Transverse colon (tissue), 4 donors: Measurements from ENCODE around the gene SSTR5. TPM values are rescaled to one million over a fixed set of nuclear protein-coding genes. Genes with fewer than 3 reads are reported as not detected.

Source experiments
- DNase-seq: peaks from one replicate; pipeline ENCODE4 v3.0.0-alpha.2; 2019
- H3K27ac ChIP-seq, 4 donors: fragments of 200-600 bp; sonication (generic); 2 replicates each; pipeline ENCODE4 v1.5.1; 2016 to 2018; ENCODE audit warnings: inconsistent platforms in 4 of 4
- H3K27me3 ChIP-seq: fragments of 200-600 bp; sonication (generic); 2 replicates; pipeline ENCODE4 v1.5.1; 2017; ENCODE audit warnings: inconsistent platforms
- H3K36me3 ChIP-seq, 4 donors: fragments of 200-600 bp; sonication (generic); 2 replicates each; pipeline ENCODE4 v1.5.1; 2017 to 2019; ENCODE audit warnings: inconsistent platforms in 4 of 4
- H3K4me1 ChIP-seq, 4 donors: fragments of 200-600 bp; sonication (generic); 2 replicates each; pipeline ENCODE4 v1.5.1; 2017 to 2020; ENCODE audit warnings: inconsistent platforms in 4 of 4
- H3K4me3 ChIP-seq, 4 donors: fragments of 200-600 bp; sonication (generic); 1 replicate in 1 of 4; 2 replicates in 3 of 4; pipeline versions ENCODE4 v1.5.1 to v1.6.1; 2017 to 2019; ENCODE audit warnings: inconsistent platforms in 4 of 4
- H3K9me3 ChIP-seq, 2 donors: fragments of 200-600 bp; sonication (generic); 2 replicates each; pipeline ENCODE4 v1.5.1; 2017 to 2019; ENCODE audit warnings: inconsistent platforms in 2 of 2
- EP300 ChIP-seq: sonication (generic); formaldehyde crosslinking; IDR thresholded peaks from one replicate; pipeline ENCODE4 v1.6.1; 2017; ENCODE audit warnings: antibody characterized with exemption, low read depth
- POLR2A ChIP-seq: fragments of 450-650 bp; IDR thresholded peaks from one replicate; pipeline ENCODE4 v1.6.1; 2016; ENCODE audit warnings: antibody characterized with exemption, mild to moderate bottlenecking, moderate library complexity
- POLR2AphosphoS5 ChIP-seq, 3 donors: sonication (generic); formaldehyde crosslinking; IDR thresholded peaks; one replicate each; pipeline ENCODE4 v1.6.1; 2016; ENCODE audit warnings: antibody characterized with exemption in 3 of 3
- WGBS, 2 donors: methylation state at CpG; one replicate each; pipeline ENCODE4 v1.1.5; 2018; ENCODE audit warnings: low coverage in 1 of 2; 5-methylcytosine and 5-hydroxymethylcytosine counted together
- in situ Hi-C, 4 donors: fragments of 200-750 bp; cut with MboI; loops; one replicate each; pipeline versions ENCODE4 v1.15.0 to v1.15.1; 2017; ENCODE audit warnings: low sequenced_read_pairs in 3 of 4, low pct_ligation_motif_present in 1 of 4, low pct_unique_long_range_greater_than_20kb in 1 of 4
- intact Hi-C: fragments of 100-400 bp; cut with DNase I; formaldehyde crosslinking; loops from one replicate; pipeline ENCODE4 v1.15.1; 2023; ENCODE audit warnings: low total_unique reads
- total RNA-seq, 4 donors: library from RNA; depleted of rRNA; stranded (reverse); fragments of >200 nt; gene quantifications; one replicate each; pipeline ENCODE4 v1.1.0, GENCODE V29; 2016
- TF ChIP-seq, protein P1 (sequence below), 5 experiments: fragments of 200-600 bp in 3 of 5; fragments of 450-650 bp in 2 of 5; sonication (generic) in 3 of 5; IDR thresholded peaks; 1 replicate in 2 of 5; 2 replicates in 3 of 5; pipeline ENCODE4 v1.5.1; 2016 to 2017; ENCODE audit warnings: antibody characterized with exemption in 5 of 5, inconsistent platforms in 3 of 5, mild to moderate bottlenecking in 2 of 5, moderate library complexity in 1 of 5

The SSTR5 gene
- total RNA-seq, 4 donors from 2014 or later = not detected

DNA sequence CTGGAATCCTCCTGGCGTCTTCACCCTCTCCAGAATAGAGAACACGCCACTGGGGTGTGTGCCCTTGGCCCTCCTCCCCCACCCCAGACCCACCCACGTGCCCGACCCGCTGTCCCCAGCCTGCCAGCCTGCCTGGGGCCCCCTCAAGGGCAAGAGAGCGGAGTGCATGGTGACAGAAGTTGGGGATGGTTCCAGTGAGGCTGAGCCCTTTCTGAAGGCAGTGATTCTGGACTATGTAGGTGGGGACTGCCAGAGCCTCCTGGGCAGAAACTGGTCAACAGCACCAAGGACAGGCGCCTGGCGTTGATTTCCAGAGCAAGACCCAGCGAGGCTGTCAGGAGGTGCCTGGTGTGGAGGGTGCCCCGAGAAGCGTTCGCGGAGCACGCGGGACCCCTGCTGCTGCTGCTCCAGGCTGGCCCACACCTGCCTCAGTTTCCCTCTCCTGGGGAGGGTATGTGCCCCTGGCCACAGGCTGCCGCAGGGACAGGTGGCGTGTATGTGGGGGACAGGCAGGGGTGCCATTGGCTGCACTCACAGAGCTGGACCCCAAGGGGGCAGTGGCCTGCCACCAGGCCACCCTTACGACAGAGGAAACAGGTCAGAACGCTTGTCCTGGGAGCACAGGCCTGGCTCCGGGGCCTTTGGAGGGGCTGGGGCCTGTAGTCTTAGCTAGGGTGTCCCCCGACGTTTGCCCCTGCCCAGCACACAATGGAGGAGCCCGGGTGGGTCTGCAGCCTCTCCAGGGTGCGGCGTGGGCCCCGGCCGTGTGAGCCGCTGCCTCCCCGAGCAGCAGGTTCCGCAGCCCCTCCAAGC is 1.2 kb downstream of the SSTR5 start:
- no peaks in the 10 kb centered on the region for H3K36me3 ChIP-seq
- no peaks in the 10 kb centered on the region for H3K9me3 ChIP-seq
- H3K27ac ChIP-seq = no peak overlapping the region
- no peak overlapping the region for H3K4me3 ChIP-seq
- WGBS, 2 donors = 64% methylated on average over 30 of the region's 30 CpGs; no CpG with 5 or more reads in 1 of the 2 donors
- peaks cover 0 to 9% (median 7%) of the 10 kb centered on the region in 4 donors for H3K4me1 ChIP-seq
- in situ Hi-C loops = loop anchor here in 2 of 4 donors (25.0 kb wide), 1 partner anchor 261 kb away; the partner anchor contains the start of gene GNG13 (in 2 of the 2)
- no peak for DNase-seq
- peaks cover 93% of the 10 kb centered on the region for H3K27me3 ChIP-seq
- TF ChIP-seq POLR2A (no peak), EP300 (no peak), POLR2AphosphoS5 (IDR thresholded peaks at IDR 0.05) (no peak)
- TF ChIP-seq, protein P1, sequence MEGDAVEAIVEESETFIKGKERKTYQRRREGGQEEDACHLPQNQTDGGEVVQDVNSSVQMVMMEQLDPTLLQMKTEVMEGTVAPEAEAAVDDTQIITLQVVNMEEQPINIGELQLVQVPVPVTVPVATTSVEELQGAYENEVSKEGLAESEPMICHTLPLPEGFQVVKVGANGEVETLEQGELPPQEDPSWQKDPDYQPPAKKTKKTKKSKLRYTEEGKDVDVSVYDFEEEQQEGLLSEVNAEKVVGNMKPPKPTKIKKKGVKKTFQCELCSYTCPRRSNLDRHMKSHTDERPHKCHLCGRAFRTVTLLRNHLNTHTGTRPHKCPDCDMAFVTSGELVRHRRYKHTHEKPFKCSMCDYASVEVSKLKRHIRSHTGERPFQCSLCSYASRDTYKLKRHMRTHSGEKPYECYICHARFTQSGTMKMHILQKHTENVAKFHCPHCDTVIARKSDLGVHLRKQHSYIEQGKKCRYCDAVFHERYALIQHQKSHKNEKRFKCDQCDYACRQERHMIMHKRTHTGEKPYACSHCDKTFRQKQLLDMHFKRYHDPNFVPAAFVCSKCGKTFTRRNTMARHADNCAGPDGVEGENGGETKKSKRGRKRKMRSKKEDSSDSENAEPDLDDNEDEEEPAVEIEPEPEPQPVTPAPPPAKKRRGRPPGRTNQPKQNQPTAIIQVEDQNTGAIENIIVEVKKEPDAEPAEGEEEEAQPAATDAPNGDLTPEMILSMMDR (IDR thresholded peaks at IDR 0.05) = no peak
- intact Hi-C loops = no loop called here

DNA sequence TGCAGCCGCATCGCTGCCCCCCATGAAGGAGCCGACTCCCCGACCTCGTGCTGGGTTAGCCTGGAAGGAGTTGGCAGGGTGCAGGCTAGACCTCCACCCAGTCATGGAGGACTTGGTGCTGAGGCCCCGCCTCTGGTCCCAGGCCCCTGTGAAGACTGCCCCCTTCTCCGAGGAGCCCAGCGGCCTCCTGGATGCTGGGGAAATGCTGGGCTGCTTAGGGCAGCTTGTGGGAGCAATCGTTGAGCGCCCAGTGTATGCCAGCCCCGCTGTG is 1.8 kb downstream of the SSTR5 start:
- H3K36me3 ChIP-seq = no peaks in the 10 kb centered on the region
- intact Hi-C loops (no loop called here), in situ Hi-C loops (loop anchor here in 2 of 4 donors (25.0 kb wide), 1 partner anchor 262 kb away; the partner anchor contains the start of gene GNG13 (in 2 of the 2))
- TF ChIP-seq POLR2AphosphoS5 (IDR thresholded peaks at IDR 0.05) = no peak
- TF ChIP-seq, protein P1 (IDR thresholded peaks at IDR 0.05) = no peak
- TF ChIP-seq EP300 = no peak
- no peak for TF ChIP-seq POLR2A
- peaks cover 0 to 12% (median 10%) of the 10 kb centered on the region in 4 donors for H3K4me1 ChIP-seq
- no peaks in the 10 kb centered on the region for H3K9me3 ChIP-seq
- no peak overlapping the region for H3K27ac ChIP-seq
- no peak overlapping the region for H3K4me3 ChIP-seq
- no peak for DNase-seq
- WGBS, 2 donors = 65% methylated on average over 11 of the region's 11 CpGs; no CpG with 5 or more reads in 1 of the 2 donors
- peaks cover 92% of the 10 kb centered on the region for H3K27me3 ChIP-seq

DNA sequence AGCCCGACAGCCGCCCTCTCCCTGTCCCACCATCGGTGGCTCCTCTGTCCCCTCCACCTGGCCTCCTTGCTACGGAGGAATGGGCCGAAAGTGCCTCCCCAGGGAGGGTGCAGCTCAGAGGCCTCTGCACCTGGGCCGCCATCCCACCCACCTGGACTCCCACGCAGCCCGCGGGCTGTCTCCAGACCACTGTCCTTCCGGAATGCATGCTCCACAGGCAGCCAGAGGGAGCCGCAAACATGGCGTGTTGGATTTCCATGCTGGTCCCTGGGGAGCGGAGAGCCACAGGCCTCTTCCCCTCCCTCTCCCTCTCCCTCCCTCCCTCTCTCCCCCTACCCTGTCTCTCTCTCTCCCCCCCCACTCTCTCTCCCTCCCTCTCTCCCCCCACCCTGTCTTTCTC is 3.0 kb downstream of the SSTR5 start:
- H3K27me3 ChIP-seq = peaks cover 91% of the 10 kb centered on the region

DNA sequence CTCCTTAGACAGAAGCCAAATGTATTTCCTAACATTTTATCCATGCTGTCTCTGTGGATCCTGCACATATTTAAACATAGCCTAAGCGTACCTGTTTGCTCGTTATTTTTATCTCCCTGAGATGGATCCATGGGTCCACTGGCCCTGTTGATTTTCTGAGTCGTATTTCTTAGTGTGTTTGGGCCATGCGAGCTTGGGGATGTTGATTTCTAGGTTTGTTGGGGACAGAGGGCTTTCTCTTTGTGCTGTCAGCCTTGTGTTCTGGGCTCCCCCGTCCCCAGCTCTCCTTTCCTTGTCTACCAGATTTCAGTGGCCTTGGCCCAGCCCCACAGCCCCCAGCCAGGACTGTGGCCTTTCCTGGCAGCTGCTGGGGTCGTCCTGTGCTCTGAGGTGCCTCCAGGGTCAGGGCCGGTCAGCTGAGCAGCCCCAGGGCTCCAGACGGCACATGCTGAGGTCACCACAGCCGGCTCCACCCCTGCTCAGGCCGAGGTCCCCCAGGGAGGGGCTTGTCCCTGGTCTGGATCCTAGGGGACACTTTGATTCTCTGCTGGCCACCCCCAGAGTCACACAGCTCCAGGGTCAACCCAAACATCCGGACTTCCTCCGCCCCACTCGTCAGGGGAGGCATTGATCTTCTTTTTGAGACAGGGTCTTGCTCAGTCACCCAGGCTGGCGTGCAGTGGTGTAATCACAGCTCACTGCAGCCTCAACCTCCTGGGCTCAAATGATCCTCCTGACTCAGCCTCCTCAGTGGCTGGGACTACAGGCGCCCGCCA is 4.4 kb downstream of the SSTR5 start:
- peaks cover 0 to 12% (median 10%) of the 10 kb centered on the region in 4 donors for H3K4me1 ChIP-seq
- peaks cover 91% of the 10 kb centered on the region for H3K27me3 ChIP-seq
- no peaks in the 10 kb centered on the region for H3K36me3 ChIP-seq
- no peak overlapping the region for H3K4me3 ChIP-seq
- no peak overlapping the region for H3K27ac ChIP-seq
- intact Hi-C loops (no loop called here), in situ Hi-C loops (no loop called here)
- 43 to 49% methylated on average over 4 to 16 of the region's 16 CpGs for WGBS, 2 donors
- TF ChIP-seq EP300 = no peak
- no peak for TF ChIP-seq POLR2AphosphoS5 (IDR thresholded peaks at IDR 0.05)
- no peak for TF ChIP-seq POLR2A
- TF ChIP-seq, protein P1 (IDR thresholded peaks at IDR 0.05) = no peak
- H3K9me3 ChIP-seq = no peaks in the 10 kb centered on the region
- DNase-seq = no peak

More for the DNA sequence above, 3.0 kb downstream of the SSTR5 start:
- Histone ChIP-seq H3K36me3 (no peaks in the 10 kb centered on the region), H3K4me1 (peaks cover 0 to 12% (median 10%) of the 10 kb centered on the region in 4 donors), H3K27ac (no peak overlapping the region), H3K9me3 (no peaks in the 10 kb centered on the region), H3K4me3 (no peak overlapping the region)
- intact Hi-C loops (no loop called here), in situ Hi-C loops (no loop called here)
- no peak for TF ChIP-seq POLR2A
- no peak for TF ChIP-seq POLR2AphosphoS5 (IDR thresholded peaks at IDR 0.05)
- TF ChIP-seq, protein P1 (IDR thresholded peaks at IDR 0.05) = no peak
- no peak for TF ChIP-seq EP300
- WGBS, 2 donors = 70 to 80% methylated on average over 2 to 13 of the region's 13 CpGs
- no peak for DNase-seq
